GM19372 (cell line): ENCODE data around the gene ATAD5.
"Not testable (repeated sequence)": the region's sequence is repeated elsewhere in the genome, so short reads cannot be mapped to it uniquely, and the experiment has no call there.

Experiments
- ATAC-seq: cut with Tn5 transposase; IDR thresholded peaks from one replicate; pipeline ENCODE4 v1.9.1; 2021; ENCODE audit warnings: mild to moderate bottlenecking, low read depth, moderate library complexity; ENCODE audit not compliant: unreplicated experiment

Gene ATAD5

GRCh38 chr17:30906101-30906911, 74.5 kb downstream of the ATAD5 start, which contains the start of gene TEFM:
Gene TEFM, minus strand, starts transcription at chr17:30906238. Its CDS starts 40 bp downstream, at chr17:30906198.
- ATAC-seq: peak; percentile 82

GRCh38 chr17:30908717-30909420, 77.1 kb downstream of the ATAD5 start:
- no peak for ATAC-seq

GRCh38 chr17:30910151-30910550, 78.4 kb downstream of the ATAD5 start:
- ATAC-seq: not testable (repeated sequence)

- ATAC-seq: no peak
These were observed 82.2 kb downstream of the ATAD5 start for GRCh38 chr17:30913955-30914354.

- ATAC-seq: no peak
These were observed 84.3 kb downstream of the ATAD5 start for GRCh38 chr17:30915833-30916611.

- no peak for ATAC-seq
These were observed 85.3 kb downstream of the ATAD5 start for GRCh38 chr17:30917050-30917449.

- ATAC-seq: no peak
These were observed 88.5 kb downstream of the ATAD5 start for GRCh38 chr17:30920282-30920681.

GRCh38 chr17:30920683-30921543, 89.1 kb downstream of the ATAD5 start:
- no peak for ATAC-seq

GRCh38 chr17:30921544-30922196, 89.9 kb downstream of the ATAD5 start, which contains the start of gene ADAP2:
Gene ADAP2, plus strand, starts transcription at chr17:30921945. Its CDS starts 70 bp downstream, at chr17:30922015.
- ATAC-seq: no peak

- ATAC-seq: no peak
These were observed 90.7 kb downstream of the ATAD5 start for GRCh38 chr17:30922235-30923030.

- no peak for ATAC-seq
These were observed 92.6 kb downstream of the ATAD5 start for GRCh38 chr17:30924341-30924740.

GRCh38 chr17:30926516-30926915, 94.8 kb downstream of the ATAD5 start:
- no peak for ATAC-seq

GRCh38 chr17:30927756-30928155, 96.0 kb downstream of the ATAD5 start:
- no peak for ATAC-seq

GRCh38 chr17:30928584-30928983, 96.8 kb downstream of the ATAD5 start:
- no peak for ATAC-seq

- no peak for ATAC-seq
These were observed 97.4 kb downstream of the ATAD5 start for GRCh38 chr17:30929081-30929633.

- not testable (repeated sequence) for ATAC-seq
These were observed 98.1 kb downstream of the ATAD5 start for GRCh38 chr17:30929861-30930260.

GRCh38 chr17:30930495-30930894, 98.7 kb downstream of the ATAD5 start:
- ATAC-seq: no peak

- not testable (repeated sequence) for ATAC-seq
These were observed 99.8 kb downstream of the ATAD5 start for GRCh38 chr17:30931582-30931981.
